Measurements from ENCODE around the gene FOXN3. TPM values are rescaled to one million over a fixed set of nuclear protein-coding genes. Genes with fewer than 3 reads are reported as not detected.
A peak's percentile ranks its signal among the peaks of the same experiment; 100 is the strongest.

Gene FOXN3
- total and polyA plus RNA-seq, 8 donors: 43.5 to 80.7 (median 49.1) TPM

- H3K27me3 ChIP-seq: no peaks in the 10 kb centered on the region
- peak; percentile 43 for ATAC-seq
- intact Hi-C loops (cut with DNase I): no loop called here
- peaks cover 15 to 59% of the 10 kb centered on the region in 2 donors for H3K4me1 ChIP-seq
- peak in 1 of 4 donors; percentile 66 for DNase-seq
- no peak for TF ChIP-seq CTCF (IDR thresholded peaks at IDR 0.05)
- no peak overlapping the region for H3K4me3 ChIP-seq
- H3K36me3 ChIP-seq: no peaks in the 10 kb centered on the region
- peak overlapping the region in 1 of 2 donors; percentile 75 for H3K27ac ChIP-seq
- no peaks in the 10 kb centered on the region for H3K9me3 ChIP-seq
Observed at GRCh38 chr14:89365061-89365801, 51.8 kb downstream of the FOXN3 start.

- no peaks in the 10 kb centered on the region for H3K27me3 ChIP-seq
- peaks cover 15 to 66% of the 10 kb centered on the region in 2 donors for H3K4me1 ChIP-seq
- no peak for TF ChIP-seq CTCF (IDR thresholded peaks at IDR 0.05)
- H3K27ac ChIP-seq: peak overlapping the region in 1 of 2 donors; percentile 75
- ATAC-seq (no peak), DNase-seq (no peak)
- H3K36me3 ChIP-seq: no peaks in the 10 kb centered on the region
- no peak overlapping the region for H3K4me3 ChIP-seq
- intact Hi-C loops (cut with DNase I): no loop called here
- no peaks in the 10 kb centered on the region for H3K9me3 ChIP-seq
Observed at GRCh38 chr14:89364316-89364715, 52.7 kb downstream of the FOXN3 start.

GRCh38 chr14:89360277-89360676 lies 56.8 kb downstream of the FOXN3 start:
- ATAC-seq (no peak), DNase-seq (no peak)
- H3K36me3 ChIP-seq: no peaks in the 10 kb centered on the region
- no peaks in the 10 kb centered on the region for H3K9me3 ChIP-seq
- H3K27me3 ChIP-seq: no peaks in the 10 kb centered on the region
- no peak overlapping the region for H3K4me3 ChIP-seq
- H3K4me1 ChIP-seq: peaks cover 5 to 61% of the 10 kb centered on the region in 2 donors
- TF ChIP-seq CTCF (IDR thresholded peaks at IDR 0.05): no peak
- intact Hi-C loops (cut with DNase I): no loop called here
- peak overlapping the region in 1 of 2 donors; percentile 37 for H3K27ac ChIP-seq

GRCh38 chr14:89359477-89360222 lies 57.4 kb downstream of the FOXN3 start:
- Histone ChIP-seq H3K27me3 (no peaks in the 10 kb centered on the region), H3K4me3 (no peak overlapping the region), H3K27ac (peak overlapping the region in 1 of 2 donors; percentile 37), H3K36me3 (no peaks in the 10 kb centered on the region), H3K4me1 (peaks cover 3 to 54% of the 10 kb centered on the region in 2 donors), H3K9me3 (no peaks in the 10 kb centered on the region)
- DNase-seq (no peak), ATAC-seq (no peak)
- no peak for TF ChIP-seq CTCF (IDR thresholded peaks at IDR 0.05)
- intact Hi-C loops (cut with DNase I): no loop called here

GRCh38 chr14:89357655-89358297 lies 59.3 kb downstream of the FOXN3 start:
- no peak for DNase-seq
- TF ChIP-seq CTCF (IDR thresholded peaks at IDR 0.05): no peak
- intact Hi-C loops (cut with DNase I): no loop called here
- Histone ChIP-seq H3K4me3 (no peak overlapping the region), H3K9me3 (no peaks in the 10 kb centered on the region), H3K27ac (peak overlapping the region in 1 of 2 donors; percentile 76), H3K36me3 (no peaks in the 10 kb centered on the region), H3K4me1 (peaks cover 0 to 42% of the 10 kb centered on the region in 2 donors), H3K27me3 (no peaks in the 10 kb centered on the region)
- ATAC-seq: no peak

Measured in left lung (tissue), 10 donors.